GM12875 (cell line): ENCODE measurements around the gene RPTOR.

Experiments
- H3K4me3 ChIP-seq: one replicate; pipeline ENCODE4 v1.5.1; 2011; ENCODE audit warnings: low read depth, low read length, control low read depth
- TF ChIP-seq, protein P1 (sequence below): IDR thresholded peaks from 2 replicates; pipeline ENCODE4 v1.5.1; 2011; ENCODE audit warnings: low read depth, mild to moderate bottlenecking, control low read depth, inconsistent platforms, low read length, moderate library complexity, borderline replicate concordance; ENCODE audit not compliant: insufficient read depth

The RPTOR gene

DNA sequence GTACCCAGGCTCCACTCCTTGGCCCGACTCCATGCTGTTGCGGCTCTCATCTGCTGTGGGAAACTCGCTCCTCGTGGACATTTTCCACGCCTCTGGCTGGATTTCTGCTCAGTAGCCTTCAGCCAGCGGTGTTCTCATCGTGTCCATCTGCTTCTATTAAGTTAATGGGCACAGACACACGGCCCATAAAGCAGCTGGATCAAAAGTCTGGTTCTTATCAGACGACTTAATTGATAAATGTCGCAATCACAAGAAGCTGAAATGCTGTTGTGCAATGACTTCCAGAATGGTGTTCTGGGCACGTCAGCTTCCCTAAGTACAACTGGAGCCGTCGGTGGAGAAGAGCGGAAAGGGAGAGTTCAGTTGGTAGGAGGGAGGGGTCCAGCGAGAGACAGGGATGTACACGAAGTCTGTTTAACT, 235.3 kb downstream of the RPTOR start:
- TF ChIP-seq, protein P1, sequence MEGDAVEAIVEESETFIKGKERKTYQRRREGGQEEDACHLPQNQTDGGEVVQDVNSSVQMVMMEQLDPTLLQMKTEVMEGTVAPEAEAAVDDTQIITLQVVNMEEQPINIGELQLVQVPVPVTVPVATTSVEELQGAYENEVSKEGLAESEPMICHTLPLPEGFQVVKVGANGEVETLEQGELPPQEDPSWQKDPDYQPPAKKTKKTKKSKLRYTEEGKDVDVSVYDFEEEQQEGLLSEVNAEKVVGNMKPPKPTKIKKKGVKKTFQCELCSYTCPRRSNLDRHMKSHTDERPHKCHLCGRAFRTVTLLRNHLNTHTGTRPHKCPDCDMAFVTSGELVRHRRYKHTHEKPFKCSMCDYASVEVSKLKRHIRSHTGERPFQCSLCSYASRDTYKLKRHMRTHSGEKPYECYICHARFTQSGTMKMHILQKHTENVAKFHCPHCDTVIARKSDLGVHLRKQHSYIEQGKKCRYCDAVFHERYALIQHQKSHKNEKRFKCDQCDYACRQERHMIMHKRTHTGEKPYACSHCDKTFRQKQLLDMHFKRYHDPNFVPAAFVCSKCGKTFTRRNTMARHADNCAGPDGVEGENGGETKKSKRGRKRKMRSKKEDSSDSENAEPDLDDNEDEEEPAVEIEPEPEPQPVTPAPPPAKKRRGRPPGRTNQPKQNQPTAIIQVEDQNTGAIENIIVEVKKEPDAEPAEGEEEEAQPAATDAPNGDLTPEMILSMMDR, result no peak

DNA sequence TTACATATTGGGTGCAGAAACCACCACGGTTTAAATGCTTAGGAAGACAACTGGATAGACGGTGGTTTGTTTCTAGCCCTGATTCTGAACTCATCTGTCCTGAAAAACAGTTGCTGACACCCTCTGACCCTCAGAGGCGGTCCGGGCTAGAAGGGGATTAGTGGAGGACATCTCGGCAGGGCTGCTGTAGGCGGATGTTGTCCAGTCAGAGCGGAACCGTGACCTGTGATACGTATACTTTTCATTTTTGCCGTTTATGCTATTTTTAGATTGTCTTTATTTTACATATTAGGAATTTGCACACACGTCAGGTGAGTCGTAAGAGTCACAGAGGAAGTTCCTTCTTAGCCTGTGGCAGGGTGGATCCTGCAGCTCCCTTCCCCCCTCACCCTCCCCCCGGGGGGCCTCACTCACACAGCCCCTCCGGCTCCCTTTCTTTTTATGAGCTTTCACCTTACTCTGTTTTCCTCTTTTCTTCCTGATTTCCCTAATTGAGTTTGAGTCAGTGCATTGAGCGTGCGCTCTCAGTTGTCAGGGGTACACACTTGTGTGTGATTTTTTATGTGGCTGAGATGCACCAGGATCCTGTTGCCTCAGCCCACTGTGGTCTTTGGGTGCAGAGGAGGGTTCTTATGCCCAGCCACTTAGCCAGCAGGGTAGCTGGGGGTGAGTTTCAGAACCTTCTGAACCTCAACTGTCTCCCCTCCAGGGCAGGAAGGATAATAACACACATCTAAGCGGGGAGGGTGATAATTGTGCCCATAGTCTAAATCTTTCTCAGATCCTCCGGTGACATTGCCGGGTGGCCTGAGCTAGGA, 236.0 kb downstream of the RPTOR start:
- TF ChIP-seq, protein P1, result no peak

More for the DNA sequence above, 235.3 kb downstream of the RPTOR start:
- no peak overlapping the region for H3K4me3 ChIP-seq

DNA sequence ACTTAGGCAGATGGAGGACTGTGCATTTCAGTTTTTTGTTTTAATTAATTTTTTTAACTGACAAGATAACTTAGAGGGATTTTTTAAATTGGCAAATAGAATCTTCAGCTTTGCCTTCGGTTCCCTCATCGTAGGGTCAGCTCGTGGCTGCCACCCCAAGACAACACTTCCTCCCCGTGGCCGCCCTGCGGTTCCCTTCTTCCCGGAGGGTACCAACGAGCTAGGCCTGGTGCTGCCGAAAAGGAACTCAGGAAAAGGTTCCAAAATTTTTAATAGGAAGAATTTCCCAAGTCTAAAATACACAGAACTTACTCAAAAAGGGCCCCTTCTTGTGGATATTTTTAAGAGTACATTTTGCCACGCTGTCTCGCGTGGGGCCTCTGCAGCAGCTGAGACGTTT, 236.6 kb downstream of the RPTOR start:
- TF ChIP-seq, protein P1, result no peak
- no peak overlapping the region for H3K4me3 ChIP-seq

More for the DNA sequence above, 236.0 kb downstream of the RPTOR start:
- H3K4me3 ChIP-seq, result no peak overlapping the region

DNA sequence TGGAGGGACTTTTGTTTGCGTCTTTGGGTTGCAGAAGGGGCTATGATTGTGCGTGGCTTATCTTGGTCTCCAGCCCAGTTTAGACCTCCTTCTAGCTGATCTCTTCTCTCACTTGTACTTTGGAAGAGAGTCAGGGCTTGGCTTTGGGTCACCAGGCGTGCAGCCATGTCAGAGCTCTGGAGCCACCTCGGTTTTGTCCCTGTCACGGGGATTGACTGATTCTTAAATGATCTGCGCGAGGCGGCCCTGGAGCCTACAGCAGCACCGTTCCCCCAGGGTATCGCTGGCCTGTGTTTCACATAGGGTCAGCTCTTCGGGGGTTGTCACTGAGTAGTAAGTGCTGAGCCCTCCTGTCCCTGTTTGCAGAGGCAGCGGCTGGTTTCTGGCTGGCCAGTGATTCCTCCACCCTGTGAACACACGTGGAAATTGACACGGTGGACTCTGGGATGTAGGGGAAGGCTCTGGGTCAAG, 237.2 kb downstream of the RPTOR start:
- H3K4me3 ChIP-seq, result no peak overlapping the region
- TF ChIP-seq, protein P1, result no peak

DNA sequence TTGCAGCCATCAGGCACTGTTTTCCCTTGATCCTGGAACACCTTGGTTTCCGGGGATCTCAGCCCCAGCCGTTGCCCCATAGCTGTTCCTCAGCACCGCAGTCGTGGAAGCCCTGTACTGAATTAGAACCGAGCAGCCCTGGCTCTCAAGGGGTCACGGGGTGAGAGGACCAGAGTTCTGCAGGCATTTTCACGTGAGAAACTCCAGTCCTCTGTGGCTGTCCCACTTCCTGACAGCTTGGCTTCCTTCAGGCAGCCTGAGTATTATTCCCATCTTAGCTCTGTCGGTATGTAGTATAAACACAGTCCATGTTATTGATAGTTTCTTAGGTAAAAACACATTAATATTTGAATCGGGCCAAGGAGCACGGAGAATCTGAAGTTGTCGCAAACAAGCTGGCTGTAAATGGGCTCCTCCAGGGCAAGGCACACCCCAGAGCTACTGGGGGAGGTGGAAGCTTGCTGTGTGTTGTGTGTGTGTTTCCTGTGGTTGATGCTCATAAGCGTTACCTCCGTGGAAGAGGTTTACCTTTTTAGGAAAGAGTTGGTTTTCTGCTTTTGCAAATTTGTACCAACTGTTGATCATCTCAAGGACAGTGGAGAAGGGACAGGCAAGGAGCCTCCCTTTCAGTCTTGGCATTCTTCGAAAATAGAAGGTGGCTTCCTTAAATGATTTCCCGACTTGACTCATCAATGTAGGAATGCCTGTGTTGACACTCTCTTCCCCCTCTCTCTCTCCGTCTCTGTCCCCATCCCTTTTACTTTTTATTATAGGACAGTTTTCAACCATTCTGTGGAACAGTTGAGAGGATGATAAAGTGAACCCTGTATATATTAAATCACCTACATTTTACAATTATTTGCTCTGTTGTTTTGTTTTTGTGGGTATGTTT, 238.1 kb downstream of the RPTOR start:
- H3K4me3 ChIP-seq, result no peak overlapping the region
- TF ChIP-seq, protein P1, result no peak

DNA sequence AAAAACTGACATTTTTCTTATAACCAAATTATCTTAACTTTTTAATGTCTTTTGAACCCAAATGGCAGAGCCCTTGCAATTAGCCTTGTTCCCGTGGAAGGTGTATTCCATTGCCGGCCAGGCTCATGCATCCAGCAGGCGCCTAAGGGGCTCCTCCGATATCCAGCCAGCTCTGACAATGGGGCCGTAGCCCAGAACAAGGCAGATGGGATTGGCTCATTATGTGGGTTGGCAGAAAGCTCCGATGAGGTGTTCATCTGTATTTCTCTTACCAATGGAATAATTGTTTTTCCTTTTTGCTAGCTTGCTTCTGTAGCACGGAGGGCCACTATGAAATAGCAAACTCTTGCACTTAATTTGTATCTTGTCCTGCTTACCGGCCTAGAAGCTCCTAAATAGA, 238.8 kb downstream of the RPTOR start:
- TF ChIP-seq, protein P1, result no peak
- H3K4me3 ChIP-seq, result no peak overlapping the region
